GM23248 (cell line): Measurements from ENCODE around the gene HERPUD1.

ENCODE experiments used
- EZH2 ChIP-seq: fragments of 200-600 bp; sonication (generic); IDR thresholded peaks from 2 replicates; pipeline ENCODE4 v1.6.1; 2018; ENCODE audit warnings: antibody characterized with exemption, mild to moderate bottlenecking; ENCODE audit not compliant: insufficient read depth, poor library complexity, severe bottlenecking
- EZH2phosphoT487 ChIP-seq: fragments of 200-600 bp; sonication (generic); IDR thresholded peaks from 2 replicates; pipeline ENCODE4 v1.6.1; 2018; ENCODE audit warnings: antibody characterized with exemption, moderate library complexity, mild to moderate bottlenecking, low read depth; ENCODE audit not compliant: insufficient read depth

GRCh38 chr16:56938664-56939513, 6.9 kb downstream of the HERPUD1 start:
- TF ChIP-seq EZH2: no peak
- TF ChIP-seq EZH2phosphoT487: no peak
